Tibial artery (tissue), 4 donors: Measurements from ENCODE around the gene TRAFD1.
A peak's percentile ranks its signal among the peaks of the same experiment; 100 is the strongest.

Source experiments
- DNase-seq, 2 donors: peaks; one replicate each; pipeline ENCODE4 v3.0.0-alpha.2; 2019
- H3K27ac ChIP-seq, 2 donors: fragments of 200-600 bp; sonication (generic) in 1 of 2; 1 replicate in 1 of 2; 2 replicates in 1 of 2; pipeline ENCODE4 v1.5.1; 2018 to 2019; ENCODE audit warnings: mild to moderate bottlenecking in 1 of 2
- H3K27me3 ChIP-seq, 2 donors: fragments of 200-600 bp; sonication (generic) in 1 of 2; one replicate each; pipeline versions ENCODE4 v1.5.1 to v1.6.0; 2016 to 2019
- H3K36me3 ChIP-seq, 3 donors: fragments of 200-600 bp; sonication (generic) in 2 of 3; one replicate each; pipeline ENCODE4 v1.5.1; 2016 to 2019; ENCODE audit warnings: mild to moderate bottlenecking in 2 of 3
- H3K4me1 ChIP-seq, 4 donors: fragments of 200-600 bp; sonication (generic) in 2 of 4; 1 replicate in 3 of 4; 2 replicates in 1 of 4; pipeline ENCODE4 v1.5.1; 2016 to 2019
- H3K4me3 ChIP-seq, 2 donors: fragments of 200-600 bp; sonication (generic) in 1 of 2; 1 replicate in 1 of 2; 2 replicates in 1 of 2; pipeline ENCODE4 v1.5.1; 2018 to 2019; ENCODE audit warnings: mild to moderate bottlenecking in 2 of 2
- H3K9me3 ChIP-seq, 3 donors: fragments of 200-600 bp; sonication (generic) in 1 of 3; one replicate each; pipeline ENCODE4 v1.5.1; 2016 to 2019
- intact Hi-C: fragments of 100-400 bp; cut with DNase I; formaldehyde crosslinking; loops from one replicate; pipeline ENCODE4 v1.15.0; 2023; ENCODE audit warnings: low total_unique reads
- TF ChIP-seq, protein P1 (sequence below), 2 experiments: fragments of 200-600 bp in 1 of 2; fragments of 450-650 bp in 1 of 2; IDR thresholded peaks; one replicate each; pipeline ENCODE4 v1.5.1; 2017 to 2019; ENCODE audit warnings: antibody characterized with exemption in 2 of 2, mild to moderate bottlenecking in 1 of 2, moderate library complexity in 1 of 2

The TRAFD1 gene, protein sequence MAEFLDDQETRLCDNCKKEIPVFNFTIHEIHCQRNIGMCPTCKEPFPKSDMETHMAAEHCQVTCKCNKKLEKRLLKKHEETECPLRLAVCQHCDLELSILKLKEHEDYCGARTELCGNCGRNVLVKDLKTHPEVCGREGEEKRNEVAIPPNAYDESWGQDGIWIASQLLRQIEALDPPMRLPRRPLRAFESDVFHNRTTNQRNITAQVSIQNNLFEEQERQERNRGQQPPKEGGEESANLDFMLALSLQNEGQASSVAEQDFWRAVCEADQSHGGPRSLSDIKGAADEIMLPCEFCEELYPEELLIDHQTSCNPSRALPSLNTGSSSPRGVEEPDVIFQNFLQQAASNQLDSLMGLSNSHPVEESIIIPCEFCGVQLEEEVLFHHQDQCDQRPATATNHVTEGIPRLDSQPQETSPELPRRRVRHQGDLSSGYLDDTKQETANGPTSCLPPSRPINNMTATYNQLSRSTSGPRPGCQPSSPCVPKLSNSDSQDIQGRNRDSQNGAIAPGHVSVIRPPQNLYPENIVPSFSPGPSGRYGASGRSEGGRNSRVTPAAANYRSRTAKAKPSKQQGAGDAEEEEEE

DNA sequence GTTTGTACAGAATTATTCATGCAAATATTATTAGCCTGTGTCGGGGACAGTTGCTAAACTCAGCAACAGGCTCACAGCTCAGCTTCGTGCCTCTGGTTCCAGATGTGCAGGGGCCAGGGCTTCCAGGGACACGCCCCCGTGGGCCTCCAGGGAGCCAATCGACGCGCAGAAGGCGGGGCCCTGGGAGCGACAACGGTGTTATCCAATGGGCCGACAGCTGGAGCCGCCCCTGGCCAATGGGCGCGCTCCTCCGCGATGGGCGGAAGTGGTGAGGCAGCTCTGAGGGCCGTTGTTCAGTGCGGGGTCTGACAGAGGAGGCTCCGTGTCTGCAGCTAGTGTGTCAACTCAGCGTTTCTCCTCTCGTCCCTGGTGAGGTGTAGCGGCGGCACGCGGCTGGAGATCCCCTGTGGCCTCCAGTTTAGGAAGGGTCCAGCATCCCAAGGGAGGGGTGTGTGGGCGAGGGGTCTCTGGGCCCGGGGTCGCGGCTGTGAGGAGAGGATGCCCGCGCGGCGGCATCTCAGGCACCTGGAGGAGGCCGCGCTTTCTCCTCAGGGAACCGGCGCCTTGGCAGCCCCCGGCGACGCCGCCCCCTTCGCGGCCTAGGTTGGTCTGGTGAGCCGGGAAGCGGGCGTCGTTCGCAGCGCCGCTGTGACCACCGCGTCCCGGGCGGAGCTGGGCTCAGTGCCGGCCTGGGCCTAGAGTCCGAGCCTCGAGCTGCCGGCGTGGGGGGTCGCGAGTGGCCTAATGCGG lies at the start of gene TRAFD1:
TSS of gene TRAFD1 (plus strand) at position 311 of the 750 bp plus-strand sequence. CDS start 4,963 bp downstream, outside the sequence.
- H3K27ac ChIP-seq, result peak within 1 kb of the TSS; percentile 88 to 93
- H3K27me3 ChIP-seq, result no peaks in the 10 kb centered on the region
- peak; percentile 98 to 99 for DNase-seq
- TF ChIP-seq, protein P1, sequence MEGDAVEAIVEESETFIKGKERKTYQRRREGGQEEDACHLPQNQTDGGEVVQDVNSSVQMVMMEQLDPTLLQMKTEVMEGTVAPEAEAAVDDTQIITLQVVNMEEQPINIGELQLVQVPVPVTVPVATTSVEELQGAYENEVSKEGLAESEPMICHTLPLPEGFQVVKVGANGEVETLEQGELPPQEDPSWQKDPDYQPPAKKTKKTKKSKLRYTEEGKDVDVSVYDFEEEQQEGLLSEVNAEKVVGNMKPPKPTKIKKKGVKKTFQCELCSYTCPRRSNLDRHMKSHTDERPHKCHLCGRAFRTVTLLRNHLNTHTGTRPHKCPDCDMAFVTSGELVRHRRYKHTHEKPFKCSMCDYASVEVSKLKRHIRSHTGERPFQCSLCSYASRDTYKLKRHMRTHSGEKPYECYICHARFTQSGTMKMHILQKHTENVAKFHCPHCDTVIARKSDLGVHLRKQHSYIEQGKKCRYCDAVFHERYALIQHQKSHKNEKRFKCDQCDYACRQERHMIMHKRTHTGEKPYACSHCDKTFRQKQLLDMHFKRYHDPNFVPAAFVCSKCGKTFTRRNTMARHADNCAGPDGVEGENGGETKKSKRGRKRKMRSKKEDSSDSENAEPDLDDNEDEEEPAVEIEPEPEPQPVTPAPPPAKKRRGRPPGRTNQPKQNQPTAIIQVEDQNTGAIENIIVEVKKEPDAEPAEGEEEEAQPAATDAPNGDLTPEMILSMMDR (IDR thresholded peaks at IDR 0.05), result peak in 1 of 2 experiments; percentile 4
- H3K36me3 ChIP-seq, result no peaks in the 10 kb centered on the region
- peaks cover 0 to 73% (median 32%) of the 10 kb centered on the region in 4 donors for H3K4me1 ChIP-seq
- H3K9me3 ChIP-seq, result no peaks in the 10 kb centered on the region
- H3K4me3 ChIP-seq, result peak within 1 kb of the TSS; percentile 86 to 89
- intact Hi-C loops, result no loop called here

DNA sequence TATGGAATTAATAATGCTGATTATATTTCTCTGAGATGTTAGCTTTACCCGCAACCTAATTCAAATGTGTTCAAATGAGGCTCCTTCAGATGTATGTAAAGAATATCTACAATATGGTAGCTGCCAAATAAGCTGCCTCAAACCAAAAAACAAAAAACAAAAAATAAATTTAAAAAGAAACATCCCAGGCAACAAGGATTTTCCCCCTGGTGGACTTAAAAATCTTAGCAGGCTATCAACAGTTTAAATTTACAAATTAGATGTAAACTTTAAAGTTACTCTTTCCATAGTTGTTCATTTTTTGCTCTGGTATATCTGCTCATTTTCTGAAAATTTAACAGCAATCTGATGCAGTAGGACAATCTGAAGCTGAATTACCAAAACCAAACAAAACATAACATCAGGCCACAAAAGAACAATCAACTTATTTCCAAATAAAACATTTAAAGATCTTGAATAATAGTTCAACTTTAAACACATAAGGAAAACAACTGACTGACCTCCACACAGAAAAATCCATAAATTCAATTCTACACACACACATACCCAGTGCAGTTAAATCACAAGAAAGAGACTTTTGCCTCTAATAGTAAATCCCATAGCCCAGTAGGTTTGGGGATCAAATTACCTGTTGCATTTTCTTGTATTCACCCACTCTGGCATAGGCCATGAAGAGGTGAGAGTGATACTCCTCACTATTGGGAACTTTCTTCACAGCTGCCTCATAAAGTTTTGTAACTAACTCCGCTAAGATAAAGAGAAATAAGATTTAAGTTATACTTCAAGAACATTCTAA lies 38.1 kb upstream of the TRAFD1 start:
- no peak overlapping the region for H3K27ac ChIP-seq
- TF ChIP-seq, protein P1 (IDR thresholded peaks at IDR 0.05), result no peak
- intact Hi-C loops, result no loop called here
- no peak for DNase-seq
- no peaks in the 10 kb centered on the region for H3K4me1 ChIP-seq
- no peak overlapping the region for H3K4me3 ChIP-seq
- no peaks in the 10 kb centered on the region for H3K27me3 ChIP-seq
- peaks cover 47 to 75% (median 49%) of the 10 kb centered on the region in 3 donors for H3K36me3 ChIP-seq
- no peaks in the 10 kb centered on the region for H3K9me3 ChIP-seq

DNA sequence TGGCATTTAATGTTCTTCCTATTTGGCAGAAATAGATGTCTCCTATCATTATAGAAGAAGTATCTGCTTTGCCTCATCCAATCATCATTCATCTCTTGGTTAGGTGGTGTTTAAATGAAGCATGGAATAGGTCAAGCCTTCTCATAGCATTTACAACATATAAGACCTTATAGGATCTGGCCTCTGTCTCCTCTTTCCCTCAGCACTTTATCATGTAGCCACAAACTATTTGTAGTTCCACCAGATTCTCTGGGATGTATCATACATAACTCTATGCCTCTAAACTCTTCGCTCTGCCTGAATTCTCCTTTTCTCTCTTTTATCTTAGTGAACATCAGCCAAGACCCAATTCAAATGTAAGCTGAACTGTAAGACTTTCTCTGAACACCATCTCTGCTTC lies 37.5 kb upstream of the TRAFD1 start:
- Histone ChIP-seq H3K27me3 (no peaks in the 10 kb centered on the region), H3K4me3 (no peak overlapping the region), H3K27ac (no peak overlapping the region), H3K4me1 (no peaks in the 10 kb centered on the region), H3K9me3 (no peaks in the 10 kb centered on the region), H3K36me3 (peaks cover 52 to 79% (median 52%) of the 10 kb centered on the region in 3 donors)
- no peak for DNase-seq
- TF ChIP-seq, protein P1 (IDR thresholded peaks at IDR 0.05), result no peak
- intact Hi-C loops, result no loop called here

DNA sequence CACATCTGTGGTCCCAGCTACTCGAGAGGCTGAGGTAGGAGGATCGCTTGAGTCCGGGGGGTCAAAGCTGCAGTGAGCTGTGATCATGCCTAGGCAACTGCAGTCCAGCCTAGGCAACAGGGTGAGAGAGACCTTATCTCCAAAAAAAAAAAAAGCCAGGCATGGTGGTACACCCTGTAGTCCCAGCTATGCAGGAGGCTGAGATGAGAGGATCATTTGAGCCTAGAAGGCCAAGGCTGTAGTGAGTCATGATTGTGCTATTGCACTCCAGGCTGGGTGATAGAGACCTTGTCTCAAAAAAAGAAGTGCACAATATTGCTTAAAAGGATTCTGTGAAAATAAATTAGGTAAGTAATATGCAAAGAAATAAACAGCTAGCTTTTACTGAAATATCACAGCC lies 33.8 kb upstream of the TRAFD1 start:
- no peaks in the 10 kb centered on the region for H3K27me3 ChIP-seq
- H3K4me1 ChIP-seq, result peaks cover 0 to 6% (median 0%) of the 10 kb centered on the region in 4 donors
- no peak overlapping the region for H3K4me3 ChIP-seq
- intact Hi-C loops, result loop anchor here (10.0 kb wide), 1 partner anchor 1627 kb away; the partner anchor contains the start of genes FAM216A and GPN3
- peaks cover 36 to 52% (median 45%) of the 10 kb centered on the region in 3 donors for H3K36me3 ChIP-seq
- H3K27ac ChIP-seq, result no peak overlapping the region
- TF ChIP-seq, protein P1 (IDR thresholded peaks at IDR 0.05), result no peak
- no peaks in the 10 kb centered on the region for H3K9me3 ChIP-seq
- no peak for DNase-seq

DNA sequence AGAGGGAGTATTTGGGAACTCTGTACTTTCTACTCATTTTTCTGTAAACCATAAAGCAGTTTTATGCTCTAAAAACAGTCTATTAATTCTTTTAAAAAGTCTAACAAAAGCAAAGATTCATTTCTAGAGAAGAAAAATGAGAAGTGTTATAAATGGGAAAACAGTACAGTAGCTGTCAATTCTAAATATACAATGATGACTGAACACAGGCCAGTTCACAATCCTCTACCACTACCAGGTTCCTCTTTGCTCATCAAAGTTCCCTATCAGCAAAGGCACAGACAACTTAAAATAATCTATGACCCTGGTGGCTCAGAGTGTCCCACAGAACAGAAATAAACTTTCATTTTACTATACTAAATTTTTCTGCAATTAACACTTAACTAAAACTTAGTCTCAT lies 29.3 kb upstream of the TRAFD1 start:
- intact Hi-C loops, result loop anchor here (10.0 kb wide), 1 partner anchor 1631 kb away; the partner anchor contains the start of genes FAM216A and GPN3
- TF ChIP-seq, protein P1 (IDR thresholded peaks at IDR 0.05), result no peak
- H3K36me3 ChIP-seq, result peaks cover 12 to 58% (median 18%) of the 10 kb centered on the region in 3 donors

More for the DNA sequence above, 29.3 kb upstream of the TRAFD1 start:
- Histone ChIP-seq H3K27me3 (no peaks in the 10 kb centered on the region), H3K9me3 (no peaks in the 10 kb centered on the region), H3K4me1 (peaks cover 0 to 11% (median 0%) of the 10 kb centered on the region in 4 donors), H3K4me3 (no peak overlapping the region), H3K27ac (no peak overlapping the region)
- no peak for DNase-seq
